ENCODE measurements around the gene DENND4C. TPM values are rescaled to one million over a fixed set of nuclear protein-coding genes. Genes with fewer than 3 reads are reported as not detected.
"Not testable (repeated sequence)": the region's sequence is repeated elsewhere in the genome, so short reads cannot be mapped to it uniquely, and the experiment has no call there.

The DENND4C gene
- total RNA-seq, 1 donor: 65.1 TPM

GRCh38 chr9:19193029-19193324 lies 37.5 kb upstream of the DENND4C start:
- Histone ChIP-seq H3K79me2 (ENCODE audit: insufficient read depth, low read length) (no peaks in the 10 kb centered on the region), H3K27me3 (ENCODE audit: insufficient read depth, low read length) (no peaks in the 10 kb centered on the region), H4K20me1 (ENCODE audit: insufficient read depth, low read length) (no peaks in the 10 kb centered on the region), H3K4me2 (ENCODE audit: insufficient read depth, low read length) (no peak overlapping the region), H3K27ac (ENCODE audit: low read depth, low read length) (no peak overlapping the region), H3K4me3 (ENCODE audit: insufficient read depth, low read length) (no peak overlapping the region), H3K36me3 (ENCODE audit: insufficient read depth, low read length) (no peaks in the 10 kb centered on the region), H3K9me3 (ENCODE audit: low read depth, low read length) (no peaks in the 10 kb centered on the region), H2AFZ (ENCODE audit: low read length) (no peak overlapping the region), H3K4me1 (ENCODE audit: insufficient read depth, low read length) (no peaks in the 10 kb centered on the region)
- TF ChIP-seq CTCF (IDR thresholded peaks at IDR 0.05; ENCODE audit: extremely low read depth, low read depth, low read length): no peak
- no peak for DNase-seq (ENCODE audit: insufficient read length, low spot score, missing footprints)

GRCh38 chr9:19193358-19193973 lies 37.0 kb upstream of the DENND4C start:
- not testable (repeated sequence) for H3K9me3 ChIP-seq (ENCODE audit: low read depth, low read length); H3K4me2 ChIP-seq (ENCODE audit: insufficient read depth, low read length); H3K36me3 ChIP-seq (ENCODE audit: insufficient read depth, low read length); H3K4me3 ChIP-seq (ENCODE audit: insufficient read depth, low read length); H3K4me1 ChIP-seq (ENCODE audit: insufficient read depth, low read length); H3K27ac ChIP-seq (ENCODE audit: low read depth, low read length); H4K20me1 ChIP-seq (ENCODE audit: insufficient read depth, low read length); H3K27me3 ChIP-seq (ENCODE audit: insufficient read depth, low read length); H2AFZ ChIP-seq (ENCODE audit: low read length); H3K79me2 ChIP-seq (ENCODE audit: insufficient read depth, low read length)
- peak; percentile 38 for DNase-seq (ENCODE audit: insufficient read length, low spot score, missing footprints)

GRCh38 chr9:19198406-19198805 lies 32.1 kb upstream of the DENND4C start:
- no peak for DNase-seq (ENCODE audit: insufficient read length, low spot score, missing footprints)
- Histone ChIP-seq H3K79me2 (ENCODE audit: insufficient read depth, low read length) (no peaks in the 10 kb centered on the region), H3K27me3 (ENCODE audit: insufficient read depth, low read length) (no peaks in the 10 kb centered on the region), H2AFZ (ENCODE audit: low read length) (no peak overlapping the region), H3K36me3 (ENCODE audit: insufficient read depth, low read length) (no peaks in the 10 kb centered on the region), H3K4me2 (ENCODE audit: insufficient read depth, low read length) (no peak overlapping the region), H3K4me3 (ENCODE audit: insufficient read depth, low read length) (no peak overlapping the region), H3K4me1 (ENCODE audit: insufficient read depth, low read length) (no peaks in the 10 kb centered on the region), H3K9me3 (ENCODE audit: low read depth, low read length) (no peaks in the 10 kb centered on the region), H4K20me1 (ENCODE audit: insufficient read depth, low read length) (no peaks in the 10 kb centered on the region), H3K27ac (ENCODE audit: low read depth, low read length) (no peak overlapping the region)
- TF ChIP-seq CTCF (IDR thresholded peaks at IDR 0.05; ENCODE audit: extremely low read depth, low read depth, low read length): no peak

- no peak overlapping the region for H3K4me3 ChIP-seq (ENCODE audit: insufficient read depth, low read length)
- no peaks in the 10 kb centered on the region for H3K36me3 ChIP-seq (ENCODE audit: insufficient read depth, low read length)
- no peak for TF ChIP-seq CTCF (IDR thresholded peaks at IDR 0.05; ENCODE audit: extremely low read depth, low read depth, low read length)
- no peak overlapping the region for H3K4me2 ChIP-seq (ENCODE audit: insufficient read depth, low read length)
- H3K4me1 ChIP-seq (ENCODE audit: insufficient read depth, low read length): no peaks in the 10 kb centered on the region
- H3K27ac ChIP-seq (ENCODE audit: low read depth, low read length): no peak overlapping the region
- no peaks in the 10 kb centered on the region for H3K27me3 ChIP-seq (ENCODE audit: insufficient read depth, low read length)
- DNase-seq (ENCODE audit: insufficient read length, low spot score, missing footprints): no peak
- H3K79me2 ChIP-seq (ENCODE audit: insufficient read depth, low read length): no peaks in the 10 kb centered on the region
- H3K9me3 ChIP-seq (ENCODE audit: low read depth, low read length): no peaks in the 10 kb centered on the region
- no peak overlapping the region for H2AFZ ChIP-seq (ENCODE audit: low read length)
- H4K20me1 ChIP-seq (ENCODE audit: insufficient read depth, low read length): no peaks in the 10 kb centered on the region
Measured at GRCh38 chr9:19199012-19199411, 31.5 kb upstream of the DENND4C start.

Data from osteoblast (primary cell).